Measurements from ENCODE around the gene RCL1.

DNA sequence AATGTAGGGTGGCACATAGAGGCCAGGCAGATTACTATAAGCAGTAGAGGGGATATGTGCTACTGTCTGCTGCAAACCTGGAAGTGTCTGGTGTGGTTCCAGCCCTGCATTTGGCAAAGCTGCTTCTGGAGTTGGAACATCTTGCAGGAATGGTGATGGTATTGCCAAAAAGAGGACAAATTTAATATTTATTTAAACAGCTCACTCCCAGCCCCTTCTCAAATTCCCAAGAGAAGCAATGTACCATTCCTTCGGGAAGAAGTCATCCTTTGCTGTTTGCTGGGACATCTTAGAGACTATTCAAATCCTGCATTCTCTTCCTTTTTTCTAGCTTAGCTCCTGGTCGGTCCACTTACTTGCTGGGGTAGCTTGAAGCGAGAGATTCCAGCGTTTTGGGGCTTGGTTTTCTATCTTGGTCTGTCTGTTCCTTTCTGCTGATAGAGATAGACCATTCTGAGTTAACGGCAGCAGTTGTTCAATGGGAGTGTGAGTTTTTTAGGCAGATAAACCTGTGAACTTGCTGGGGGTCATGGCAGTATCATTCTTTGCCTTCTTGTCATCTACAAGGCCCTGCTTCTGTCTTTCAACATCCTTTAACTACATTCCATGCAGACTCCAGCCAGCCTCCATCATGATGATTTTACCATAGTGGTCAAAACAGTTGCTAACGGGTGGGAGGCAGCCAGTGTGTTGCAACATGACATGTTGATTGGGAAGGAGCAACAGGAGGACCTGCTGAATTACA, 69.9 kb downstream of the RCL1 start:
- TF ChIP-seq, protein P1, sequence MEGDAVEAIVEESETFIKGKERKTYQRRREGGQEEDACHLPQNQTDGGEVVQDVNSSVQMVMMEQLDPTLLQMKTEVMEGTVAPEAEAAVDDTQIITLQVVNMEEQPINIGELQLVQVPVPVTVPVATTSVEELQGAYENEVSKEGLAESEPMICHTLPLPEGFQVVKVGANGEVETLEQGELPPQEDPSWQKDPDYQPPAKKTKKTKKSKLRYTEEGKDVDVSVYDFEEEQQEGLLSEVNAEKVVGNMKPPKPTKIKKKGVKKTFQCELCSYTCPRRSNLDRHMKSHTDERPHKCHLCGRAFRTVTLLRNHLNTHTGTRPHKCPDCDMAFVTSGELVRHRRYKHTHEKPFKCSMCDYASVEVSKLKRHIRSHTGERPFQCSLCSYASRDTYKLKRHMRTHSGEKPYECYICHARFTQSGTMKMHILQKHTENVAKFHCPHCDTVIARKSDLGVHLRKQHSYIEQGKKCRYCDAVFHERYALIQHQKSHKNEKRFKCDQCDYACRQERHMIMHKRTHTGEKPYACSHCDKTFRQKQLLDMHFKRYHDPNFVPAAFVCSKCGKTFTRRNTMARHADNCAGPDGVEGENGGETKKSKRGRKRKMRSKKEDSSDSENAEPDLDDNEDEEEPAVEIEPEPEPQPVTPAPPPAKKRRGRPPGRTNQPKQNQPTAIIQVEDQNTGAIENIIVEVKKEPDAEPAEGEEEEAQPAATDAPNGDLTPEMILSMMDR (conservative IDR thresholded peaks at IDR 0.05) = no peak
- TF ChIP-seq EZH2 (IDR thresholded peaks at IDR 0.05; ENCODE audit: low read depth) = no peak
